Parathyroid adenoma (tissue), 2 donors: ENCODE measurements around the gene CKLF.
A peak's percentile ranks its signal among the peaks of the same experiment; 100 is the strongest.
"Not testable (repeated sequence)": the region's sequence is repeated elsewhere in the genome, so short reads cannot be mapped to it uniquely, and the experiment has no call there.

Experiments
- H2AFZ ChIP-seq: fragments of 300-600 bp; sonication (generic); one replicate; pipeline ENCODE4 v1.7.0; 2017; ENCODE audit warnings: antibody characterized with exemption, mild to moderate bottlenecking
- H3K27ac ChIP-seq: fragments of 300-600 bp; sonication (generic); one replicate; pipeline ENCODE4 v1.7.0; 2017
- H3K27me3 ChIP-seq: fragments of 300-600 bp; sonication (generic); one replicate; pipeline ENCODE4 v1.7.0; 2017; ENCODE audit warnings: low read length; ENCODE audit not compliant: control insufficient read depth, insufficient read depth
- H3K36me3 ChIP-seq: fragments of 300-600 bp; sonication (generic); one replicate; pipeline ENCODE4 v1.7.0; 2017; ENCODE audit warnings: low read length; ENCODE audit not compliant: control insufficient read depth, insufficient read depth
- H3K4me1 ChIP-seq: fragments of 300-600 bp; sonication (generic); one replicate; pipeline ENCODE4 v1.7.0; 2017; ENCODE audit warnings: control low read depth
- H3K4me2 ChIP-seq: fragments of 300-600 bp; sonication (generic); one replicate; pipeline ENCODE4 v1.7.0; 2017; ENCODE audit warnings: low read length
- H3K4me3 ChIP-seq: fragments of 300-600 bp; sonication (generic); one replicate; pipeline ENCODE4 v1.7.0; 2017; ENCODE audit warnings: low read depth, low read length
- H3K79me2 ChIP-seq: fragments of 300-600 bp; sonication (generic); one replicate; pipeline ENCODE4 v1.7.0; 2017; ENCODE audit warnings: control low read depth
- H3K9ac ChIP-seq: fragments of 300-600 bp; sonication (generic); one replicate; pipeline ENCODE4 v1.7.0; 2017; ENCODE audit warnings: mild to moderate bottlenecking
- H3K9me3 ChIP-seq: fragments of 300-600 bp; sonication (generic); one replicate; pipeline ENCODE4 v1.7.0; 2017; ENCODE audit warnings: low read length; ENCODE audit not compliant: control insufficient read depth
- TF ChIP-seq, protein P1 (sequence below): fragments of 300-600 bp; sonication (generic); IDR thresholded peaks from one replicate; pipeline ENCODE4 v1.7.0; 2017; ENCODE audit warnings: antibody characterized with exemption, mild to moderate bottlenecking
- donor health status: primary hyperparathyroidism.

The CKLF gene

DNA sequence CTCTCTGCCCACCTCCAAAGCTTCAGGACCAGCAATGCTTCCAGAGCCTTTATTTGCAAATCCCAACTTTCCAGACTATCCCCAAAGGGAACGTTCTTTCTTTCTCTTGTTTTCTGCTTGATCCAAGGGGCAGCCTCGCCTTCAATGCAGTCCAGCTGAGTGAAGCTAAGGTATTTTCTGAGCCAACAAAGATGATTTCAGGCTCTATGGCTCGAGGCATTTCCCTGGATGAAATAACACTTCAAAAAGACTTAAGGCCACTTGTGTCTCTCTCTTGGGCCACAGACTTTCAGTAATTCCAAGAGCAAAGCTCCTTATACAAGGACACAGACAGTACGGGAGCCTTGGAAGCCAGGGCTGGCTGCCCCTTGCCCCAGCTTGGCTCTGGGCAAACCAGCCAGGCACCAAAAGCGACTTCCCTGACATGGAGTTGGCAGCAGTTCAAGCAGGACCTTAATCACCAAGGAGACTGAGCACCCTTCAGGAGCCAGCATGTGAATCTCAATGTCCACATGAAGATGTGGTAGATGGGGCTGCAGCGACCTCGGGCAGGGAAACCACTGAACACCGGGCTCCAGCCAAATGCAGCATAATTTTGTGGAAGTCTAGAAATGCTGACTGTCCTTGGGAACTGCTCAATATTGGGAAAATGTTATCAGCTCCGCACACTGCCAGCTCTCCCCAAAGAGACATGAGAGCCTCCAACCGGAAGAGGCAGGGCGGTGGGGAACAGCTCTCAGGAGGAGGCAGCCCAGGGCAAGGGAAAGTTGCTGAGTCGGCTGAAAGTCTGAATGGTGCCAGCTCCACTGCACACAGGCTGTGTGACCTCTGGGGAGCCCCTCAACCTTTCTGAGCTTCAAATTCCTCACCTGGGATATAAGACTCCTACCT is 41.4 kb upstream of the CKLF start:
- Histone ChIP-seq H3K4me1 (peaks cover 32% of the 10 kb centered on the region), H3K36me3 (no peaks in the 10 kb centered on the region)

DNA sequence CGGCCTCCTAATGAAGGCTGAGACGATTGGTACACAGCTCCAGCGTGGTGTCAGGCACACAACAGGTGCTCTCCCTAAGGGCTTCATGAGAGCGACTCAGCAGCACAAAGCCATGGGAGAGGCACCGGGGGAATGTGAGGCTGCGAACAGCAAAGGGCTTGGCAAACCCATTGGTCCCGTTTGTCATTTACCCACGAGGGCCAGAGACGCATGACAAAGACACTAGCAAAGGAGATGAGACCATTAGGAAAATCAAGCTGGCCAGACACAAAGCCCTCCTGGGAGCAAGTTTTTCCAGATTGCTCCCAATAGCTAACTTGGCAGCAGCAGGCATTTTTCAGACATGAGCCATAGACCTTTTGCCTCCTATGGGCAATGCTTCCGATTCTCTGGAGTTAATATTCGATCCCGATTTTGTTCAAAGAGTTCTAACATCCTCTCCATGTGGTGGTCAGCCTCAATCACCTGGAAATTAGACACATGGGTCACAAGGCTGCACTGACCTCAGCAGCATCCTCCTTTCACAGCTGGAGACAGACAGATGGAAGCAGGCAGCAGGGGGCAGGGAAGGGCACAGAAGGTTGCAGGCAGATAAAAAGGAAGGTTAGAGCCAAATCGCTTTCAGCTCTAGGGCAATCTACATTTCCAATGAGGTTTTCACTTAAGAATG is 40.6 kb upstream of the CKLF start:
- H2AFZ ChIP-seq, result no peak overlapping the region
- peaks cover 38% of the 10 kb centered on the region for H3K4me1 ChIP-seq
- H3K4me3 ChIP-seq, result no peak overlapping the region
- no peak overlapping the region for H3K4me2 ChIP-seq
- no peaks in the 10 kb centered on the region for H3K36me3 ChIP-seq
- H3K9me3 ChIP-seq, result no peaks in the 10 kb centered on the region
- H3K9ac ChIP-seq, result no peak overlapping the region
- no peaks in the 10 kb centered on the region for H3K27me3 ChIP-seq
- TF ChIP-seq, protein P1, sequence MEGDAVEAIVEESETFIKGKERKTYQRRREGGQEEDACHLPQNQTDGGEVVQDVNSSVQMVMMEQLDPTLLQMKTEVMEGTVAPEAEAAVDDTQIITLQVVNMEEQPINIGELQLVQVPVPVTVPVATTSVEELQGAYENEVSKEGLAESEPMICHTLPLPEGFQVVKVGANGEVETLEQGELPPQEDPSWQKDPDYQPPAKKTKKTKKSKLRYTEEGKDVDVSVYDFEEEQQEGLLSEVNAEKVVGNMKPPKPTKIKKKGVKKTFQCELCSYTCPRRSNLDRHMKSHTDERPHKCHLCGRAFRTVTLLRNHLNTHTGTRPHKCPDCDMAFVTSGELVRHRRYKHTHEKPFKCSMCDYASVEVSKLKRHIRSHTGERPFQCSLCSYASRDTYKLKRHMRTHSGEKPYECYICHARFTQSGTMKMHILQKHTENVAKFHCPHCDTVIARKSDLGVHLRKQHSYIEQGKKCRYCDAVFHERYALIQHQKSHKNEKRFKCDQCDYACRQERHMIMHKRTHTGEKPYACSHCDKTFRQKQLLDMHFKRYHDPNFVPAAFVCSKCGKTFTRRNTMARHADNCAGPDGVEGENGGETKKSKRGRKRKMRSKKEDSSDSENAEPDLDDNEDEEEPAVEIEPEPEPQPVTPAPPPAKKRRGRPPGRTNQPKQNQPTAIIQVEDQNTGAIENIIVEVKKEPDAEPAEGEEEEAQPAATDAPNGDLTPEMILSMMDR, result no peak
- peak overlapping the region; percentile 20 for H3K27ac ChIP-seq
- H3K79me2 ChIP-seq, result peaks cover 2% of the 10 kb centered on the region

More for the DNA sequence above, 41.4 kb upstream of the CKLF start:
- no peak overlapping the region for H3K9ac ChIP-seq
- TF ChIP-seq, protein P1, result no peak
- H3K27ac ChIP-seq, result peak overlapping the region; percentile 6
- peaks cover 2% of the 10 kb centered on the region for H3K79me2 ChIP-seq
- H3K4me2 ChIP-seq, result peak overlapping the region; percentile 5
- H3K4me3 ChIP-seq, result no peak overlapping the region
- H3K9me3 ChIP-seq, result no peaks in the 10 kb centered on the region
- H2AFZ ChIP-seq, result no peak overlapping the region
- no peaks in the 10 kb centered on the region for H3K27me3 ChIP-seq

- Histone ChIP-seq H3K4me3 (no peak overlapping the region), H3K9ac (no peak overlapping the region), H3K9me3 (no peaks in the 10 kb centered on the region), H3K27ac (peak overlapping the region; percentile 62), H3K27me3 (no peaks in the 10 kb centered on the region), H3K36me3 (no peaks in the 10 kb centered on the region), H3K4me2 (no peak overlapping the region), H2AFZ (no peak overlapping the region), H3K4me1 (peaks cover 43% of the 10 kb centered on the region), H3K79me2 (peaks cover 2% of the 10 kb centered on the region)
- TF ChIP-seq, protein P1, result no peak
Measured at GRCh38 chr16:66512272-66513110, 39.9 kb upstream of the CKLF start.

GRCh38 chr16:66513111-66513723 is 39.2 kb upstream of the CKLF start:
- H2AFZ ChIP-seq, result peak overlapping the region; percentile 5
- H3K9ac ChIP-seq, result no peak overlapping the region
- TF ChIP-seq, protein P1, result no peak
- H3K36me3 ChIP-seq, result no peaks in the 10 kb centered on the region
- H3K27me3 ChIP-seq, result no peaks in the 10 kb centered on the region
- peaks cover 48% of the 10 kb centered on the region for H3K4me1 ChIP-seq
- no peaks in the 10 kb centered on the region for H3K9me3 ChIP-seq
- no peak overlapping the region for H3K4me3 ChIP-seq
- H3K27ac ChIP-seq, result peak overlapping the region; percentile 62
- H3K4me2 ChIP-seq, result no peak overlapping the region
- H3K79me2 ChIP-seq, result peaks cover 2% of the 10 kb centered on the region

- not testable (repeated sequence) for H3K4me3 ChIP-seq, H3K4me2 ChIP-seq, H3K36me3 ChIP-seq, H3K27ac ChIP-seq, H3K27me3 ChIP-seq, H3K9me3 ChIP-seq, H3K79me2 ChIP-seq, H3K9ac ChIP-seq, H2AFZ ChIP-seq
- peaks cover 42% of the 10 kb centered on the region for H3K4me1 ChIP-seq
Measured at GRCh38 chr16:66514391-66514790, 38.0 kb upstream of the CKLF start.

- not testable (repeated sequence) for H3K36me3 ChIP-seq, H3K27me3 ChIP-seq, H2AFZ ChIP-seq, H3K4me3 ChIP-seq, H3K79me2 ChIP-seq, H3K9me3 ChIP-seq, H3K9ac ChIP-seq, H3K4me2 ChIP-seq
- H3K27ac ChIP-seq, result peak overlapping the region; percentile 97
- peaks cover 42% of the 10 kb centered on the region for H3K4me1 ChIP-seq
Measured at GRCh38 chr16:66514980-66515595, 37.3 kb upstream of the CKLF start.
